HG03457 (cell line): ENCODE measurements around the gene SLC25A41.

ENCODE experiments used
- ATAC-seq: cut with Tn5 transposase; IDR thresholded peaks from one replicate; pipeline ENCODE4 v1.9.1; 2021; ENCODE audit warnings: moderate number of reproducible peaks; ENCODE audit not compliant: unreplicated experiment

Gene SLC25A41

DNA sequence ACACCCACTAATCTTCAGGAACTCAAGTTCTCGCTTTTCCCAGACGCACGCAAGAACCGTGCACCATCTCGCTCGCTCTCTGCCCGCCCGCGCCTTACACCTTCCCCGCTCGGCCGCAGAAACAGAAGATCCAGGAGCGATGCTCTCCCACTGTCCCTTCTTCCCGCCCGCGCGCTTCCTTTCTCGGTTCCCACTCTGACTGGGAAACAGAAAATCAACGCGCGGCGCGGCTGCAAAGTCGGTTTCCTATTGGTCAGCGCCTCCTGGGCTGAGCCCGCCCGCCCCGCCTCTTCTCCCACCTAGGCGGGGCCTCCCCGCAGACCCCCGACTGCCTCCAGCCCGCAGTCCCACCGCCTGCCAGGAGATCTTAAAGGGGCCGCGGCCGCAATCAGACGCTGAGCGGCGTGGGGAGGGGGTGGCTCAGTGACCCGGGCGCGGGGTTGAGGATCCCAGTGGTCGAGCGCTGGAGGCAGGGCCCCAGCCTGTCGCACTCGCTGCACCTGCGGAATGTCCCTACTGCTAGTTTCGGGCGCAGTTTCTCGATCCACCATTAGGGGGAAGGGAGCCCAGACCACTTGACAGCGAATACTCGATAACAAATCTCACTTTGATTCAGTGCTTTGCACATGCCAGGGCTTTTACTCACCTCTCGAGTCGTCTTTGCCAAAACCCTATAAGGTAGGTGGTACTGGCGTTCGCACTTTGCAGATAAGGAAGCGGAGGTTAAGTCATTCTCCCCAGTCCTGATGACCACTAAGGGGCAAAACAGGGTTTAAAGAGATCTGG, 26.7 kb upstream of the SLC25A41 start:
- ATAC-seq, result peak; percentile 60

GRCh38 chr19:6459262-6460098, 25.9 kb upstream of the SLC25A41 start, which contains the start of gene SLC25A23:
TSS of gene SLC25A23 (minus strand) at chr19:6459792. CDS start at chr19:6459628, 164 bp downstream.
- ATAC-seq, result no peak

- ATAC-seq, result no peak
Measured at GRCh38 chr19:6458695-6459261, 25.2 kb upstream of the SLC25A41 start.

- no peak for ATAC-seq
Measured at GRCh38 chr19:6457958-6458694, 24.6 kb upstream of the SLC25A41 start.

GRCh38 chr19:6455924-6456323, 22.4 kb upstream of the SLC25A41 start:
- no peak for ATAC-seq

DNA sequence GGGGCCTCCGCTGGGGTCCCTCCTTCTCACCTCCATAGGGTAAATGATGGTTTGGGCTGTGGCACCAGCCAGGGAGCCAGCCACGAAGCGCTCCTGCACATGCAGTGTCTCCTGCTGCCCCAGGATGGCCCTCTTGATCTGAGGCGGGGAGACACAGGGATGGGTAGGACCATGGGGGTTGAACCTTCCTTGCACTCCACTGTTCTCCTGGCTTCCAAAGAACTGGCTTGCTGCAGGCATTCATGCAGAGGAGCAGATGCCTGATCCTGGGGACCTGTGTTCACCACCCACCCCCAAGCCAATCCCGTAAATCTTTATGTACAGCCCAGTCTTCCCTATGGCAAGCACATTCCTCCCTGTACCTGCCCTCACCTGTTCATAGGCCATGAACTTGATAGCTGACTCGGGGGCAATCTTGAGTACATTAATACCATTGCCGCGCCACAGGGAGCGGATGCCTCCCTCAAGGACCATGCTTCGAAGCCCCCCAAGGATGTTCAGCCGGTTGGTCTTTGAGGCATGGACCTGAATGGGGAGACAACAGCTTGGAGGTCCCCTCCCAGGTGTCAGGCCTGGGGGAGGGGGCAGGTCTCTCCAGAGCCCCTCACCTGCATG, 20.5 kb upstream of the SLC25A41 start:
- no peak for ATAC-seq

GRCh38 chr19:6452899-6453298, 19.3 kb upstream of the SLC25A41 start:
- ATAC-seq, result no peak

- ATAC-seq, result no peak
Measured at GRCh38 chr19:6452223-6452614, 18.7 kb upstream of the SLC25A41 start.

DNA sequence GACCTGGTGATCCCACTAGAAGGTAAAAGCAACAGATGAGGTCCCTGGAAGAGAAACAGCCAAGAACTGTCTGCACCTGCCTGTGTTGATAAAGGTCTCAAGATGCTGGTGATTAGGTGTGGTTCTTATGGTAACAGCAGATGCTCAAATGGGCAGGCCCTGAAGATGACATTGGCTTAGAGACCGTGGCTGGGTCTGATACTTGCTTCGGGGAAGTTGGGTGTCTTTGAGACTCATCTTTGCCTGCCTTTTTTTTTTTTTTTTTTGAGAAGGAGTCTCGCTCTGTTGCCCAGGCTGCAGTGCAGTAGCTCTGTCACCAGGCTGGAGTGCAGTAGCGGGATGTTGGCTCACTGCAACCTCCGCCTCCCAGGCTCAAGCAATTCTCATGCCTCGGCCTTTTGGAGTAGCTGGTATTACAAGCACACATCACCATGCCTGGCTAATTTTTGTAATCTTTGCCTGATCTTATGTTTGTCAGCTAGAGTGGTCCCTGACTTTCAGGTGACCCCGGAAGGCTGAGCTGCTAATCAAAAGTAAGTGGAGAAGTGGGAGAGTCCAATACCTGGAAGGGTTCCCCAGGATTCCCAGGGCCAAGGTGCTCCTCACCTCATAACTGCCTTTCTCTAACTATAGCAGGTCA, 18.1 kb upstream of the SLC25A41 start:
- no peak for ATAC-seq

GRCh38 chr19:6450166-6450565, 16.6 kb upstream of the SLC25A41 start:
- no peak for ATAC-seq

DNA sequence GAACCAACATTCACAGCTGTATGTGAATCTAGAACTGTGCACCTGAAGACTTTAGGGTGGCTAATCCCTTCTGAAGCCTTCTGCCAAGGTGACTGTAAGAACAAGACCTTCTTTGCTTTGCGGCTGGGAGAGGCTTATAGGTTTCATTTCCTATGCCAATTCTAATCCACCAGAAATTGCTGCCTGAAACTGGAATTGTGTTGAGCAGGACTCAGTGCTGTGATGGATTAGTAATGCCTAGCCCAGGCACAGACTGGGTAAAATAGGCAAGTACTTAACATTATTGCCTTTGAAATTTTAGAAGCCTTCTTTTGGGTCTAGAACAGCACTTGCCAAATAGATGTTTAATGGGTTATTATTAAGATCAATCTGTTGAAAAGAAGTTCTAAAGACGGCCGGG, 14.5 kb upstream of the SLC25A41 start:
- ATAC-seq, result no peak

DNA sequence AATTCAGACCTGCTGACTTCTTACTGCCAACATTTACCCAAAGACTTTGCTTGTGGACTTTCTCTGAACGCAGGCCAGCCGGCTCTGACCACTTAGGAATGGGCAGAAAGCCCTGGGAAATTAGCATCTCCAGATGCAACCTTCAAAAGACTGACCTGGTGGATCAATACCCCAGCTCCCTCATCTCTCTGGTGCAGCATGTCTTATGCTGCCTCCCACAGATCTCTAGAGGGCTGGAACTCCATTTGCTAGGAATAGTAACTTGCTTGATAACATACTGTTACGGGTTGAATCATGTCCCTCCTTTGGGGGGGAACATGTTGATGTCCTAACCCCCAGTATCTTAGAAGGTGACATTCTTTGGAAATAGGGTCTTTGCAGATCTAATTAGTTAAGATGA, 12.9 kb upstream of the SLC25A41 start:
- no peak for ATAC-seq

GRCh38 chr19:6443986-6444385, 10.4 kb upstream of the SLC25A41 start:
- ATAC-seq, result no peak

DNA sequence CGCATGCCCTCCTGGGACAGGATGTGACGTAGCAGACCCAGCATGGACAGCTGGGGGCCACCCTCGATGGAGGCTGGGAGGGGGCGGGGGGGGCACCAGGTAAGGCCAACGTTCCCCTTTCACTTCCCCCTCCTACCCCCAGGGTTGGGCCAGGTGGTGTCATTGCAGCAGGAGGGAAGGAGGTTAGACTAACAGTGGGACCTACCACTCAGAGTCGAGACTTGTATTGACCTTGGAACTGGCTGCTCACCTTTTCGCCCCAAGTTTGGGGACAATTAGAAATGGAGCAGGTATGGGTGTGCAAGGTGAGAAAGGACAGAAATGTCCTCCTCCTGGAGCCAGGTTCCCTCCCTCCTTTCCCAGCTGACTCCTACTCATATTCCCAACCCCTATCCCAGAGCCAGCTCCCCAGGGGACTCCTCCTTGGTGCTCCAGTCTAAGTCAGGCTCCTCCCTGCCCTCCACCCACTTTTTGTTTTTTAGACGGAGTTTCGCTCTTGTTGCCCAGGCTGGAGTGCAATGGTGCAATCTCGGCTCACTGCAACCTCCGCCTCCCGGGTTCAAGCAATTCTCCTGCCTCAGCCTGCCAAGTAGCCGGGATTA, 8.6 kb upstream of the SLC25A41 start:
- ATAC-seq, result no peak

DNA sequence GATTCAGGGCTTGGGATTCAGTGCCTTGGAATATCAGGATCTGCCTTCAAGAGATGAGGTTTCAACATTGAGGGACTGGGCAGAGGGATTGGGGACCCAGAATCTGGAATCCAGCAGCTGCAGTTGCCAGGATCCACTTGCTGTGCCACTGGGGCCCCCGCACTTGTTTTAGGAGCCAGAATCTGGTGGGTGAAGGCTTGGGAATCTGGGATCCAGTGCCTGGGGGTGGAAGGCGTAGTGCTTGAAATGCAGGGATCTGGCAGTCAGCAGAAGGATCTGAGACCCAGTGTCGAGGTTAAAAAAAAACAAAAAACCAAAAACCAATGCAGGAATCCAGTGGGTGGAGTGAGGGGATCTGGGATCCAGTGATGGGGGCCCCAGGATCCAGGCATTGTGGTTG, 7.3 kb upstream of the SLC25A41 start:
- no peak for ATAC-seq

DNA sequence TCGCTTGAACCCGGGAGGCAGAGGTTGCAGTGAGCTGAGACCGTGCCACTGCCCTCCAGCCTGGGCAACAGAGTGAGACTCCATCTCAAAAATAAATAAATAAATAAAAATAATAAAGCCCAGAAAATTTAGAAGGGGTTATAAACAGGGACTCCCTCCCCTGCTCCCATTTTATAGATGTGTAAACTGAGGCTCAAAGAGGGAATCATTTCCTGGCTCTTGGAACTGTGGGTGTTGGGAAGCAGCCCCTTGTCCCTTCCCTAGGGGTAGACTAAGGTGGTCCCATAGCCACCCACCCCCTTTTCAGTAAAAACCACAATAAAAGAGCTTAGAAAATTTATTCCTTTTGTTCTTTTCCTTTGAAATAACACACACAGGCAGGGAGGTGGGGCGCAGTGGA, 6.2 kb upstream of the SLC25A41 start:
- ATAC-seq, result no peak

DNA sequence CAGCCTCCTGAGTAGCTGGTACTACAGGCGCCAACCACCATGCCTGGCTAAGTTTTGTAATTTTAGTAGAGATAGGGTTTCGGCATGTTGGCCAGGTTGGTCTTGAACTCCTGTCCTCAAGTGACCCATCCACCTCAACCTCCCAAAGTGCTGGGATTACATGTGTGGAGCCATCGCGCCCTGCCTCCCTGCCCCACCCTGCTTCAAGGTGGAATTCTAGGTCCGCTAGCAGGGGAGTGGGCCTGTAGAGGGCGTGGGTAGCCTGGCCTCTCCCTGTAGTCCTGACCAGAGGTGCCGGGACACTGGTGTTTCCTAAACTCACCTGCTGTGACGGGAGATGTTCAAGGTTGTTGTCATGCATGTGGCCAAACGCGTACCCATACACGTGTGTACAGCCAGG, 398 bp downstream of the SLC25A41 start:
- no peak for ATAC-seq

DNA sequence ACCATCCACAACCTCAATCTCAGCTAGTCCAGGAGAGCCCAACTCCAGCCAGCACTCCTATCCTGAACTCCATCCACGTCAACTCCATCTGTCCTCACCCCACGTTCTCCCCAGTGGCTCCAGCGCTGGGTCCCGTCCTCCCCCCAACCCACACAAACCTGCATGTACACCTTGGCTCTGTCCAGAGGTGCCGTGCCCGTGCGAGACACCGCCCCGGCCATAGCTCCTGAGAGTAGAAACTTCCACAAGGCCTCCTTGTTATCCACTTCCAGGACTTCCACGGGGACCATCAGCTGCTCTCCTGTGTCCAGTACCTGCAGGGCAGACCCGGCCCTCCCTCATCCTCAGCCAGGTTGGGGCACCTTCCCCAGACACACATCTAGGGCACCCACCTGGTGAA, 1.7 kb downstream of the SLC25A41 start:
- ATAC-seq, result no peak

DNA sequence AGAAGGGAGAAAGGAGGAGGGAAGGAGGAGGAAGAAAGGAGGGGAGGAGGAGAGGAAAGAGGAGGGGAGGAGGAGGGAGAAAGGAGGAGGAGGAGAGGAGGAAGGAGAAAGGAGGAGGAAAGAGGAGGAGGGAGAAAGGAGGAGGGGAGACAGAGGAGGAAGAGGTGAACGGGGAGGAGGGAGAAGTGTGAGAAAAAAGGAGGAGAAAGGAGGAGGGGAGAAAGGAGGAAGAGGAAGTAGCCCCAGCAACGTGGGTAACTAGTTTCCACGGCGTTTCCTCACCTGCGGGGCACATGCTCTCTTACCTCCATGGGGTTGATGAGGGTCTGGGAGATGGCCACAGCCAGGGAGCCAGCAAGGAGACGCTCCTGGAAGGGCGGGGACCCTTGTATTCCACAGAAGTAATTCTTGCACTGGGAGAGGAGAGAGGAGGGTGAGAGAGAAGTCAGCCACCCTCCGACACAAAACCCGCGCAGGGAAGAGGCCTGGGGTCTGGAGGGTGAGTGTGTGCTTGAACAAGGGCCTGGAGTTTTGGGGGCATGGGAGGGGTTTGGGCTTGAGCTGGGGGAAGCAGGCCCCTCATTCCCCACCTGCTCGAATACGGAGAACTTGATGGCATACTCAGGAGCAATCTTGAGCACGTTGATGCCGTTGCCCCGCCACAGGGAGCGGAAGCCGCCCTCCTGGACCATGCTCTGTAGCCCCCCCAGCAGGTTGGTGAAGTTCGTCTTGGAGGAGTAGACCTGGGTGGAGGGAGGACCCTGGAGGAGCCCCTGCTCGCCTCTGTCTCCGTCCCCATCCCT, 3.9 kb downstream of the SLC25A41 start:
- ATAC-seq, result no peak
